IMR-90 (cell line): Measurements from ENCODE around the gene NOS2. TPM values are rescaled to one million over a fixed set of nuclear protein-coding genes. Genes with fewer than 3 reads are reported as not detected.

Experiments used
- ATAC-seq: fragments of 200-7000 bp; cut with Tn5 transposase; 2 replicates; pipeline ENCODE4 v1.9.1; 2020; ENCODE audit warnings: low read depth, mild to moderate bottlenecking, moderate library complexity
- BruUV-seq: library from RNA; stranded (reverse); fragments of 400-500 nt; replicated peaks from 2 replicates; lab custom pipeline; 2021; lab: Mats Ljungman, UMichigan
- CTCF ChIA-PET: fragments of 300-600 bp; formaldehyde crosslinking; extraction: SDS; loops from one replicate; lab custom pipeline; 2021; ENCODE audit warnings: antibody characterized with exemption; lab: Yijun Ruan, JAX
- POLR2A ChIA-PET: fragments of 300-600 bp; sonication (Branson Sonifier 250); formaldehyde crosslinking; loops from one replicate; lab custom pipeline; 2022; ENCODE audit warnings: antibody characterized with exemption; ENCODE audit not compliant: unreplicated experiment; lab: Charles Lee
- DNase-seq: peaks from one replicate; pipeline ENCODE4 v3.0.0; 2013
- H2AFZ ChIP-seq: replicated peaks from 2 replicates; pipeline ENCODE3; 2013; ENCODE audit warnings: low read length, mild to moderate bottlenecking; ENCODE audit not compliant: poor library complexity
- H2AK5ac ChIP-seq: 2 replicates; pipeline ENCODE4 v1.6.1; 2013; ENCODE audit warnings: low read depth, low read length, inconsistent platforms
- H2AK9ac ChIP-seq: replicated peaks from 2 replicates; pipeline ENCODE3; 2013; ENCODE audit warnings: mild to moderate bottlenecking, low read depth, low read length, moderate library complexity; ENCODE audit not compliant: poor library complexity
- H2BK120ac ChIP-seq: 2 replicates; pipeline ENCODE4 v1.6.1; 2013; ENCODE audit warnings: low read depth, low read length, inconsistent platforms
- H2BK15ac ChIP-seq: 3 replicates; pipeline ENCODE4 v1.6.1; 2013; ENCODE audit warnings: low read depth, low read length, inconsistent platforms
- H2BK20ac ChIP-seq: 2 replicates; pipeline ENCODE4 v1.6.1; 2013; ENCODE audit warnings: low read depth, mild to moderate bottlenecking, inconsistent platforms, low read length, moderate library complexity
- H2BK5ac ChIP-seq: 2 replicates; pipeline ENCODE4 v1.6.1; 2013; ENCODE audit warnings: mild to moderate bottlenecking, low read depth, low read length, inconsistent platforms; ENCODE audit not compliant: poor library complexity, severe bottlenecking
- H3K14ac ChIP-seq: replicated peaks from 2 replicates; pipeline ENCODE4 v1.6.1; 2013; ENCODE audit warnings: low read depth, low read length, inconsistent platforms
- H3K18ac ChIP-seq: 2 replicates; pipeline ENCODE4 v1.6.1; 2013; ENCODE audit warnings: low read depth, low read length, control low read depth
- H3K23ac ChIP-seq: 2 replicates; pipeline ENCODE4 v1.6.1; 2013; ENCODE audit warnings: low read depth, low read length, inconsistent platforms
- H3K27ac ChIP-seq: 2 replicates; pipeline ENCODE4 v1.5.1; 2013; ENCODE audit warnings: mild to moderate bottlenecking, control low read depth, low read length; ENCODE audit not compliant: insufficient read depth
- H3K27me3 ChIP-seq: 2 replicates; pipeline ENCODE4 v1.6.1; 2013; ENCODE audit warnings: low read length; ENCODE audit not compliant: control insufficient read depth, insufficient read depth
- H3K36me3 ChIP-seq: 2 replicates; pipeline ENCODE4 v1.6.1; 2013; ENCODE audit warnings: low read length, mixed read lengths; ENCODE audit not compliant: control insufficient read depth, insufficient read depth
- H3K4ac ChIP-seq: 2 replicates; pipeline ENCODE4 v1.6.1; 2013; ENCODE audit warnings: low read depth, low read length, inconsistent platforms
- H3K4me1 ChIP-seq: 2 replicates; pipeline ENCODE4 v1.6.1; 2013; ENCODE audit warnings: low read length, mixed read lengths; ENCODE audit not compliant: control insufficient read depth, insufficient read depth
- H3K4me2 ChIP-seq: 2 replicates; pipeline ENCODE4 v1.6.1; 2013; ENCODE audit warnings: low read depth, mild to moderate bottlenecking, control low read depth, low read length, moderate library complexity
- H3K4me3 ChIP-seq: 2 replicates; pipeline ENCODE4 v1.5.1; 2013; ENCODE audit warnings: low read depth, mild to moderate bottlenecking, control low read depth, low read length, moderate library complexity; ENCODE audit not compliant: insufficient read depth
- H3K56ac ChIP-seq: 2 replicates; pipeline ENCODE4 v1.6.1; 2013; ENCODE audit warnings: low read length, inconsistent platforms; ENCODE audit not compliant: insufficient read depth; ENCODE audit errors: extremely low read depth
- H3K79me1 ChIP-seq, 2 experiments: 2 replicates each; pipeline ENCODE4 v1.6.1; 2013; ENCODE audit warnings: low read length in 2 of 2, inconsistent platforms in 1 of 2, low read depth in 1 of 2
- H3K9ac ChIP-seq: 2 replicates; pipeline ENCODE4 v1.6.1; 2013; ENCODE audit warnings: low read depth, low read length, control low read depth
- H3K9me1 ChIP-seq: 2 replicates; pipeline ENCODE4 v1.6.1; 2013; ENCODE audit warnings: low read length, inconsistent platforms; ENCODE audit not compliant: insufficient read depth
- H3K9me3 ChIP-seq: 2 replicates; pipeline ENCODE4 v1.6.1; 2013; ENCODE audit warnings: low read length; ENCODE audit not compliant: control insufficient read depth, insufficient read depth
- H4K20me1 ChIP-seq: 2 replicates; pipeline ENCODE4 v1.6.1; 2013; ENCODE audit warnings: low read length, inconsistent platforms; ENCODE audit not compliant: insufficient read depth
- H4K5ac ChIP-seq: 2 replicates; pipeline ENCODE4 v1.6.1; 2013; ENCODE audit warnings: mild to moderate bottlenecking, low read depth, low read length, control low read depth
- H4K8ac ChIP-seq, 2 experiments: 2 replicates each; pipeline ENCODE4 v1.6.1; 2013; ENCODE audit warnings: low read depth in 2 of 2, low read length in 2 of 2, control low read depth in 1 of 2, inconsistent platforms in 1 of 2
- H4K91ac ChIP-seq: 2 replicates; pipeline ENCODE4 v1.6.1; 2013; ENCODE audit warnings: low read depth, low read length, inconsistent platforms; ENCODE audit not compliant: insufficient read depth
- CEBPB ChIP-seq: IDR thresholded peaks from 2 replicates; pipeline ENCODE4 v1.6.1; 2012; ENCODE audit warnings: low read depth, low read length, improper control_type of control experiment
- CHD1 ChIP-seq: IDR thresholded peaks from 2 replicates; pipeline ENCODE4 v1.6.1; 2012; ENCODE audit warnings: low read depth, low read length, improper control_type of control experiment
- FOS ChIP-seq: fragments of 150-350 bp; IDR thresholded peaks from 2 replicates; pipeline ENCODE4 v1.6.1; 2016; ENCODE audit warnings: low read depth, low read length
- MAZ ChIP-seq: IDR thresholded peaks from 2 replicates; pipeline ENCODE4 v1.6.1; 2012; ENCODE audit warnings: low read depth, mild to moderate bottlenecking, low read length, improper control_type of control experiment, moderate library complexity, borderline replicate concordance
- MXI1 ChIP-seq: IDR thresholded peaks from 2 replicates; pipeline ENCODE4 v1.6.1; 2012; ENCODE audit warnings: low read depth, mild to moderate bottlenecking, low read length, moderate library complexity, borderline replicate concordance
- NFE2L2 ChIP-seq: fragments of 150-350 bp; IDR thresholded peaks from 2 replicates; pipeline ENCODE4 v1.6.1; 2016; ENCODE audit warnings: low read depth, mild to moderate bottlenecking, low read length
- POLR2A ChIP-seq: IDR thresholded peaks from 2 replicates; pipeline ENCODE4 v1.6.1; 2012; ENCODE audit warnings: mild to moderate bottlenecking, low read depth, low read length
- RAD21 ChIP-seq: IDR thresholded peaks from 2 replicates; pipeline ENCODE4 v1.6.1; 2012; ENCODE audit warnings: low read length, improper control_type of control experiment
- RCOR1 ChIP-seq: IDR thresholded peaks from 2 replicates; pipeline ENCODE4 v1.6.1; 2012; ENCODE audit warnings: mild to moderate bottlenecking, low read length, improper control_type of control experiment; ENCODE audit not compliant: insufficient replicate concordance
- SMC3 ChIP-seq: fragments of 150-350 bp; IDR thresholded peaks from 2 replicates; pipeline ENCODE4 v1.6.1; 2016; ENCODE audit warnings: low read depth, mild to moderate bottlenecking, antibody characterized with exemption, low read length, moderate library complexity
- WGBS, 2 experiments: methylation state at CpG; one replicate each; pipeline versions ENCODE4 v1.1.5 to v1.1.7; 2013; ENCODE audit warnings: missing lambda C conversion rate in 2 of 2; ENCODE audit not compliant: insufficient read length in 1 of 2; ENCODE audit errors: extremely low coverage in 2 of 2; 5-methylcytosine and 5-hydroxymethylcytosine counted together
- dilution Hi-C: fragments of 300-500 bp; cut with HindIII; formaldehyde crosslinking; loops from one replicate; pipeline ENCODE4 v1.14.3; 2018; ENCODE audit warnings: low sequenced_read_pairs; ENCODE audit not compliant: unreplicated experiment
- in situ Hi-C: fragments of 300-500 bp; cut with MboI; formaldehyde crosslinking; loops from 3 replicates; pipeline ENCODE4 v1.14.3; 2019; ENCODE audit warnings: low sequenced_read_pairs, inconsistent platforms, mixed read lengths
- intact Hi-C: fragments of 100-400 bp; cut with micrococcal nuclease; formaldehyde crosslinking; loops from 2 replicates; pipeline ENCODE4 v1.10.0; 2022
- polyA plus RNA-seq, 3 experiments: library from polyadenylated mRNA; depleted of rRNA; stranded (reverse); fragments of >200 nt; gene quantifications; 2 replicates each; pipeline ENCODE4 v1.2.3, GENCODE V29; 2012; ENCODE audit warnings: low replicate concordance in 1 of 3
- total RNA-seq: library from RNA; depleted of rRNA; stranded (reverse); fragments of >200 nt; gene quantifications from 2 replicates; pipeline ENCODE4 v1.2.3, GENCODE V29; 2012
- TF ChIP-seq, protein P1 (sequence below): fragments of 150-350 bp; IDR thresholded peaks from 2 replicates; pipeline ENCODE4 v1.6.1; 2017; ENCODE audit warnings: mild to moderate bottlenecking, antibody characterized with exemption, low read length, low read depth
- TF ChIP-seq, protein P2 (sequence below): fragments of 150-350 bp; IDR thresholded peaks from 2 replicates; pipeline ENCODE4 v1.6.1; 2016; ENCODE audit warnings: low read depth, mild to moderate bottlenecking, low read length, moderate library complexity, borderline replicate concordance
- TF ChIP-seq, protein P3 (sequence below): conservative IDR thresholded peaks from 2 replicates; pipeline ENCODE4 v1.5.1; 2012; ENCODE audit warnings: mild to moderate bottlenecking, low read depth, low read length, improper control_type of control experiment

Gene NOS2
- total and polyA plus RNA-seq, 2 of the 4 experiments (the other 2 are of a cell fraction) = under 0.01 TPM; not detected in 1

DNA sequence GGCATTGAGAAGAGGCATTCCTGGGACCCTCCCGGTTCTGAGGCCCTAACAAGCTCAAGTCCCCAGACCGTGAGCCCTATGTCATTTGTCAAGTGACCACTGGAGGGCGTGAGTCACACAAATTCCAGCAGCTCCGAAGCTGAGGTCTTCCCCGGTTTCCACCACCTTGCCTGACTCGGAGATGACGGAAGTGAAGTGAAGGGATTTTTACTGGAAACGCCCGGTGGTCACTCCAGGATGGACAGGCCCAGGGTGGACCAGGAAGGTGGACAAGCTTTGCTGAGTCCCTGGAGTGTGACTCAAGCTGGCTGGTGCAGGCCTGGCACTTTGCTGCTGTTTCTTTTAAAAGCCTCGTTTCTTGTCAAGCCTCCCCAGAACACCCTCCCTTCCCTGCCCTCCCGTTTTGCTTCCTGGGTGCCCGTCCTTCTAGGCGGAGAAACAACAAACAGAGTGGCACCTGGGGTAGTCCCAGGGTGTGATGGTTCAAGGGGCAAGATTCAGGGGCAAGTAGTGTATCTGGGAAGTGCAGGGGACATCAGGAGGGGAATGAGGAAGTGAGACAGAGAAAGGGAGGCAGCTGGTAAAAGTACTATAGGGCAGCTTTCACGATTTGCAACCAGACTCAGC, 5.3 kb upstream of the NOS2 start:
- BruUV-seq = no TSS peak
- TF ChIP-seq CHD1 (no peak), RCOR1 (no peak), CEBPB (no peak), SMC3 (peak; percentile 72), FOS (no peak), RAD21 (peak; percentile 79), NFE2L2 (no peak), POLR2A (no peak), MXI1 (no peak), MAZ (0 out of 2 replicates have a peak, but pooled peaks have one; percentile 18)
- TF ChIP-seq, protein P1, sequence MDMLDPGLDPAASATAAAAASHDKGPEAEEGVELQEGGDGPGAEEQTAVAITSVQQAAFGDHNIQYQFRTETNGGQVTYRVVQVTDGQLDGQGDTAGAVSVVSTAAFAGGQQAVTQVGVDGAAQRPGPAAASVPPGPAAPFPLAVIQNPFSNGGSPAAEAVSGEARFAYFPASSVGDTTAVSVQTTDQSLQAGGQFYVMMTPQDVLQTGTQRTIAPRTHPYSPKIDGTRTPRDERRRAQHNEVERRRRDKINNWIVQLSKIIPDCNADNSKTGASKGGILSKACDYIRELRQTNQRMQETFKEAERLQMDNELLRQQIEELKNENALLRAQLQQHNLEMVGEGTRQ = 0 out of 2 replicates have a peak, but pooled peaks have one; percentile 19
- TF ChIP-seq, protein P2, sequence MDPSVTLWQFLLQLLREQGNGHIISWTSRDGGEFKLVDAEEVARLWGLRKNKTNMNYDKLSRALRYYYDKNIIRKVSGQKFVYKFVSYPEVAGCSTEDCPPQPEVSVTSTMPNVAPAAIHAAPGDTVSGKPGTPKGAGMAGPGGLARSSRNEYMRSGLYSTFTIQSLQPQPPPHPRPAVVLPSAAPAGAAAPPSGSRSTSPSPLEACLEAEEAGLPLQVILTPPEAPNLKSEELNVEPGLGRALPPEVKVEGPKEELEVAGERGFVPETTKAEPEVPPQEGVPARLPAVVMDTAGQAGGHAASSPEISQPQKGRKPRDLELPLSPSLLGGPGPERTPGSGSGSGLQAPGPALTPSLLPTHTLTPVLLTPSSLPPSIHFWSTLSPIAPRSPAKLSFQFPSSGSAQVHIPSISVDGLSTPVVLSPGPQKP = no peak
- TF ChIP-seq, protein P3, sequence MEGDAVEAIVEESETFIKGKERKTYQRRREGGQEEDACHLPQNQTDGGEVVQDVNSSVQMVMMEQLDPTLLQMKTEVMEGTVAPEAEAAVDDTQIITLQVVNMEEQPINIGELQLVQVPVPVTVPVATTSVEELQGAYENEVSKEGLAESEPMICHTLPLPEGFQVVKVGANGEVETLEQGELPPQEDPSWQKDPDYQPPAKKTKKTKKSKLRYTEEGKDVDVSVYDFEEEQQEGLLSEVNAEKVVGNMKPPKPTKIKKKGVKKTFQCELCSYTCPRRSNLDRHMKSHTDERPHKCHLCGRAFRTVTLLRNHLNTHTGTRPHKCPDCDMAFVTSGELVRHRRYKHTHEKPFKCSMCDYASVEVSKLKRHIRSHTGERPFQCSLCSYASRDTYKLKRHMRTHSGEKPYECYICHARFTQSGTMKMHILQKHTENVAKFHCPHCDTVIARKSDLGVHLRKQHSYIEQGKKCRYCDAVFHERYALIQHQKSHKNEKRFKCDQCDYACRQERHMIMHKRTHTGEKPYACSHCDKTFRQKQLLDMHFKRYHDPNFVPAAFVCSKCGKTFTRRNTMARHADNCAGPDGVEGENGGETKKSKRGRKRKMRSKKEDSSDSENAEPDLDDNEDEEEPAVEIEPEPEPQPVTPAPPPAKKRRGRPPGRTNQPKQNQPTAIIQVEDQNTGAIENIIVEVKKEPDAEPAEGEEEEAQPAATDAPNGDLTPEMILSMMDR = peak; percentile 82

More for the DNA sequence above, 5.3 kb upstream of the NOS2 start:
- no peak overlapping the region for H2AK5ac ChIP-seq
- peak overlapping the region; percentile 31 for H2AK9ac ChIP-seq
- H2BK120ac ChIP-seq = peak overlapping the region; percentile 69; the same call in 1 of the 2 replicates
- H3K4me1 ChIP-seq = peaks cover 3% of the 10 kb centered on the region
- peak; percentile 86 for DNase-seq
- H3K36me3 ChIP-seq = no peaks in the 10 kb centered on the region
- 0 out of 2 replicates have a peak overlapping the region, but pooled peaks have one; percentile 44 for H3K14ac ChIP-seq
- H3K56ac ChIP-seq = no peak overlapping the region
- peak overlapping the region; percentile 94 for H3K4me2 ChIP-seq
- H2BK20ac ChIP-seq = 0 out of 2 replicates have a peak overlapping the region, but pooled peaks have one; percentile 57
- peak overlapping the region; percentile 30 for H2BK5ac ChIP-seq
- peak overlapping the region; percentile 91 for H2AFZ ChIP-seq
- H2BK15ac ChIP-seq = 0 out of 3 replicates have a peak overlapping the region, but pooled peaks have one; percentile 23
- H3K4me3 ChIP-seq = no peak overlapping the region
- H4K20me1 ChIP-seq = no peaks in the 10 kb centered on the region
- 0% methylated on average over 2 of the region's 14 CpGs; no CpG with 5 or more reads in 1 of the 2 experiments for WGBS, 2 experiments
- intact Hi-C loops = loop anchor here (1.0 to 10.0 kb wide), 5 partner anchors 75 to 541 kb away; no protein-coding TSS in a partner anchor
- in situ Hi-C loops = loop anchor here (10.0 kb wide), 2 partner anchors 79 to 439 kb away; no protein-coding TSS in a partner anchor
- H4K5ac ChIP-seq = peak overlapping the region; percentile 94
- H3K79me1 ChIP-seq = no peaks in the 10 kb centered on the region
- H3K23ac ChIP-seq = 0 out of 2 replicates have a peak overlapping the region, but pooled peaks have one; percentile 18
- ATAC-seq = peak; percentile 97
- ChIA-PET POLR2A (interaction anchor here (0.7 kb wide), 1 partner anchor 83 kb away, joined by 3 read pairs; no protein-coding TSS in a partner anchor), CTCF (interaction anchor here (0.6 to 5.7 kb wide), 17 partner anchors 9 to 455 kb away, joined by 3 to 62 read pairs (median 3); no protein-coding TSS in a partner anchor)
- no peaks in the 10 kb centered on the region for H3K9me1 ChIP-seq
- H4K91ac ChIP-seq = peak overlapping the region; percentile 75
- peak overlapping the region; percentile 82; the same call in 1 of the 2 replicates for H3K18ac ChIP-seq
- dilution Hi-C loops = no loop called here
- H3K9me3 ChIP-seq = no peaks in the 10 kb centered on the region
- peak overlapping the region; percentile 75 for H3K9ac ChIP-seq
- H3K4ac ChIP-seq = peak overlapping the region; percentile 72
- no peak overlapping the region for H3K27ac ChIP-seq
- H4K8ac ChIP-seq = peak overlapping the region; percentile 78 to 94
- H3K27me3 ChIP-seq = peaks cover 10% of the 10 kb centered on the region
